Smooth muscle cell (in vitro differentiated cells): Measurements from ENCODE around the gene ADRA2B. TPM values are rescaled to one million over a fixed set of nuclear protein-coding genes. Genes with fewer than 3 reads are reported as not detected.

Source experiments
- DNase-seq: peaks from one replicate; lab custom pipeline; 2025; ENCODE audit not compliant: unreplicated experiment; lab: John Stamatoyannopoulos, UW
- H2AFZ ChIP-seq: fragments of 200-600 bp; sonication (generic); 2 replicates; pipeline ENCODE4 v1.6.0; 2016; ENCODE audit warnings: antibody characterized with exemption, low read depth, mild to moderate bottlenecking
- H3F3A ChIP-seq: fragments of 200-600 bp; sonication (generic); 2 replicates; pipeline ENCODE4 v1.6.0; 2017; ENCODE audit warnings: antibody characterized with exemption, low read depth
- H3K27ac ChIP-seq: fragments of 200-600 bp; sonication (generic); 2 replicates; pipeline ENCODE4 v1.5.1; 2016; ENCODE audit warnings: low read depth, mild to moderate bottlenecking
- H3K27me3 ChIP-seq: fragments of 200-600 bp; sonication (generic); 2 replicates; pipeline ENCODE4 v1.6.1; 2016; ENCODE audit warnings: low read depth, mild to moderate bottlenecking
- H3K36me3 ChIP-seq: fragments of 200-600 bp; sonication (generic); 2 replicates; pipeline ENCODE4 v1.5.1; 2016; ENCODE audit warnings: low read depth
- H3K4me1 ChIP-seq: fragments of 200-600 bp; sonication (generic); 2 replicates; pipeline ENCODE4 v1.5.1; 2016; ENCODE audit warnings: low read depth
- H3K4me2 ChIP-seq: fragments of 200-600 bp; sonication (generic); 2 replicates; pipeline ENCODE4 v1.6.0; 2016; ENCODE audit warnings: mild to moderate bottlenecking
- H3K4me3 ChIP-seq: fragments of 200-600 bp; sonication (generic); 2 replicates; pipeline ENCODE4 v1.5.1; 2016; ENCODE audit warnings: mild to moderate bottlenecking
- H3K79me2 ChIP-seq: fragments of 200-600 bp; sonication (generic); 2 replicates; pipeline ENCODE4 v1.6.0; 2016; ENCODE audit warnings: low read depth, mild to moderate bottlenecking
- H3K9ac ChIP-seq: fragments of 200-600 bp; sonication (generic); 2 replicates; pipeline ENCODE4 v1.6.0; 2016; ENCODE audit warnings: low read depth
- H3K9me3 ChIP-seq: fragments of 200-600 bp; sonication (generic); replicated peaks from 2 replicates; pipeline ENCODE4 v1.5.1; 2016; ENCODE audit warnings: low read depth
- H4K20me1 ChIP-seq: fragments of 200-600 bp; sonication (generic); 2 replicates; pipeline ENCODE4 v1.6.0; 2016; ENCODE audit warnings: low read depth
- CTCF ChIP-seq: fragments of 200-600 bp; sonication (generic); IDR thresholded peaks from 2 replicates; pipeline ENCODE4 v1.5.1; 2017; ENCODE audit warnings: borderline replicate concordance, mild to moderate bottlenecking, antibody characterized with exemption; ENCODE audit not compliant: insufficient read depth, poor library complexity, severe bottlenecking
- WGBS: methylation state at CpG from one replicate; pipeline ENCODE4 v1.1.7; 2016; ENCODE audit warnings: low lambda C conversion rate; 5-methylcytosine and 5-hydroxymethylcytosine counted together
- polyA plus RNA-seq: library from polyadenylated mRNA; unstranded; fragments of >200 nt; fragmentation: Nextera tagmentation; extraction: Ambion mirVana; gene quantifications from 2 replicates; pipeline ENCODE4 v1.2.1, GENCODE V29; 2016
- total RNA-seq: library from RNA; depleted of rRNA; stranded (reverse); fragments of >200 nt; gene quantifications from 2 replicates; pipeline ENCODE4 v1.2.3, GENCODE V29; 2014

ADRA2B gene
- total and polyA plus RNA-seq, 2 experiments from 2014 or later = 0.06 to 1.2 TPM

- Histone ChIP-seq H3K4me2 (no peak overlapping the region), H3K27ac (no peak overlapping the region), H3K36me3 (no peaks in the 10 kb centered on the region), H3K27me3 (peaks cover 13% of the 10 kb centered on the region), H4K20me1 (no peaks in the 10 kb centered on the region), H3K4me3 (no peak overlapping the region), H2AFZ (no peak overlapping the region), H3K4me1 (no peaks in the 10 kb centered on the region), H3K9ac (no peak overlapping the region), H3K79me2 (no peaks in the 10 kb centered on the region), H3F3A (no peaks in the 10 kb centered on the region), H3K9me3 (no peaks in the 10 kb centered on the region)
- no peak for DNase-seq
- no peak for TF ChIP-seq CTCF
- 93% methylated on average over 14 of the region's 14 CpGs for WGBS
These were observed 8.3 kb upstream of the ADRA2B start for GRCh38 chr2:96124406-96125265.

- H3K4me3 ChIP-seq = no peak overlapping the region
- H3K79me2 ChIP-seq = no peaks in the 10 kb centered on the region
- no peak overlapping the region for H3K27ac ChIP-seq
- H4K20me1 ChIP-seq = no peaks in the 10 kb centered on the region
- no peak for TF ChIP-seq CTCF
- H3K9ac ChIP-seq = no peak overlapping the region
- H3K36me3 ChIP-seq = no peaks in the 10 kb centered on the region
- H3K9me3 ChIP-seq = no peaks in the 10 kb centered on the region
- no peak for DNase-seq
- no peaks in the 10 kb centered on the region for H3K4me1 ChIP-seq
- H3K4me2 ChIP-seq = no peak overlapping the region
- no peak overlapping the region for H2AFZ ChIP-seq
- 92% methylated on average over 11 of the region's 11 CpGs for WGBS
- peaks cover 18% of the 10 kb centered on the region for H3K27me3 ChIP-seq
- no peaks in the 10 kb centered on the region for H3F3A ChIP-seq
These were observed 7.6 kb upstream of the ADRA2B start for GRCh38 chr2:96123936-96124335.

GRCh38 chr2:96123290-96123689 is 6.9 kb upstream of the ADRA2B start:
- TF ChIP-seq CTCF = no peak
- H3K4me1 ChIP-seq = no peaks in the 10 kb centered on the region
- H3K9me3 ChIP-seq = no peaks in the 10 kb centered on the region
- no peak overlapping the region for H3K4me2 ChIP-seq
- no peaks in the 10 kb centered on the region for H3K79me2 ChIP-seq
- H4K20me1 ChIP-seq = no peaks in the 10 kb centered on the region
- no peak overlapping the region for H2AFZ ChIP-seq
- no peak overlapping the region for H3K9ac ChIP-seq
- 90% methylated on average over 1 of the region's 1 CpG for WGBS
- no peaks in the 10 kb centered on the region for H3K36me3 ChIP-seq
- no peak overlapping the region for H3K4me3 ChIP-seq
- no peaks in the 10 kb centered on the region for H3F3A ChIP-seq
- H3K27ac ChIP-seq = no peak overlapping the region
- DNase-seq = no peak
- peaks cover 22% of the 10 kb centered on the region for H3K27me3 ChIP-seq

- no peak for DNase-seq
- Histone ChIP-seq H3K4me3 (no peak overlapping the region), H3K9ac (no peak overlapping the region), H3K4me1 (peaks cover under 1% of the 10 kb centered on the region), H4K20me1 (no peaks in the 10 kb centered on the region), H3K27me3 (peaks cover 31% of the 10 kb centered on the region), H3K4me2 (no peak overlapping the region), H3K27ac (no peak overlapping the region), H3F3A (no peaks in the 10 kb centered on the region), H2AFZ (no peak overlapping the region), H3K79me2 (no peaks in the 10 kb centered on the region), H3K9me3 (no peaks in the 10 kb centered on the region), H3K36me3 (no peaks in the 10 kb centered on the region)
- TF ChIP-seq CTCF = no peak
- 87% methylated on average over 5 of the region's 5 CpGs for WGBS
These were observed 6.0 kb upstream of the ADRA2B start for GRCh38 chr2:96122391-96122790.
